SK-N-SH (cell line): ENCODE results near the gene PAWR. TPM values are rescaled to one million over a fixed set of nuclear protein-coding genes. Genes with fewer than 3 reads are reported as not detected.

ENCODE experiments used
- CTCF ChIA-PET: fragments of 300-600, 350-600 bp; formaldehyde crosslinking; extraction: SDS; loops from one replicate; lab custom pipeline; 2021; lab: Yijun Ruan, JAX
- POLR2A ChIA-PET: fragments of 350-600 bp; sonication (Branson Sonifier 250); formaldehyde crosslinking; extraction: SDS; loops from one replicate; lab custom pipeline; 2020; ENCODE audit warnings: antibody characterized with exemption, inconsistent platforms; lab: Yijun Ruan, JAX
- DNase-seq: peaks from one replicate; pipeline ENCODE4 v3.0.0; 2012
- H2AFZ ChIP-seq: fragments of 200-600 bp; sonication (generic); 2 replicates; pipeline ENCODE4 v1.8.1; 2016; ENCODE audit warnings: antibody characterized with exemption, mild to moderate bottlenecking, low read depth
- H3F3A ChIP-seq: fragments of 200-600 bp; sonication (generic); replicated peaks from 2 replicates; pipeline ENCODE3; 2016; ENCODE audit warnings: antibody characterized with exemption, mild to moderate bottlenecking; ENCODE audit not compliant: insufficient read depth
- H3K27ac ChIP-seq, 2 experiments: fragments of 200-500 bp in 1 of 2; fragments of 200-600 bp in 1 of 2; sonication (Bioruptor generic) in 1 of 2; sonication (generic), shearing (Covaris generic) in 1 of 2; 2 replicates each; pipeline versions ENCODE4 v1.5.1 to v1.6.1; 2014 to 2016; ENCODE audit warnings: low read depth in 2 of 2, inconsistent platforms in 1 of 2, low read length in 1 of 2, mild to moderate bottlenecking in 1 of 2, mixed read lengths in 1 of 2
- H3K27me3 ChIP-seq: fragments of 200-600 bp; sonication (generic), shearing (Covaris generic); 2 replicates; pipeline ENCODE4 v1.6.1; 2016; ENCODE audit warnings: mixed run types; ENCODE audit not compliant: insufficient read depth
- H3K36me3 ChIP-seq, 2 experiments: fragments of 200-500 bp in 1 of 2; fragments of 200-600 bp in 1 of 2; sonication (Bioruptor generic) in 1 of 2; sonication (generic) in 1 of 2; replicated peaks in 1 of 2; 2 replicates each; pipeline versions ENCODE3 to v1.5.1; 2014 to 2016; ENCODE audit warnings: low read length in 1 of 2, mild to moderate bottlenecking in 1 of 2; ENCODE audit not compliant: insufficient read depth in 2 of 2, control insufficient read depth in 1 of 2
- H3K4me1 ChIP-seq, 2 experiments: fragments of 200-500 bp in 1 of 2; fragments of 200-600 bp in 1 of 2; sonication (Bioruptor generic) in 1 of 2; sonication (generic), shearing (Covaris generic) in 1 of 2; 2 replicates each; pipeline versions ENCODE4 v1.5.1 to v1.6.1; 2014 to 2016; ENCODE audit warnings: low read depth in 1 of 2, low read length in 1 of 2, mixed run types in 1 of 2; ENCODE audit not compliant: insufficient read depth in 2 of 2, control insufficient read depth in 1 of 2
- H3K4me2 ChIP-seq: fragments of 200-600 bp; sonication (generic), shearing (Covaris generic); 2 replicates; pipeline ENCODE4 v1.6.1; 2017; ENCODE audit warnings: mixed run types
- H3K4me3 ChIP-seq, 2 experiments: fragments of 200-500 bp in 1 of 2; fragments of 200-600 bp in 1 of 2; sonication (Bioruptor generic) in 1 of 2; sonication (generic), shearing (Covaris generic) in 1 of 2; 2 replicates each; pipeline versions ENCODE4 v1.5.1 to v1.8.1; 2014 to 2016; ENCODE audit warnings: low read depth in 2 of 2, inconsistent platforms in 1 of 2, low read length in 1 of 2, mild to moderate bottlenecking in 1 of 2, mixed read lengths in 1 of 2, moderate library complexity in 1 of 2
- H3K79me2 ChIP-seq: fragments of 200-600 bp; sonication (generic); 2 replicates; pipeline ENCODE4 v1.8.1; 2017; ENCODE audit warnings: mild to moderate bottlenecking; ENCODE audit not compliant: insufficient read depth
- H3K9ac ChIP-seq: fragments of 200-600 bp; sonication (generic); 2 replicates; pipeline ENCODE4 v1.6.1; 2017; ENCODE audit warnings: mixed run types
- H3K9me2 ChIP-seq: fragments of 200-600 bp; sonication (generic); 2 replicates; pipeline ENCODE4 v1.6.1; 2017; ENCODE audit warnings: mixed run types
- H3K9me3 ChIP-seq: fragments of 200-600 bp; sonication (generic); 2 replicates; pipeline ENCODE4 v1.6.1; 2017; ENCODE audit warnings: mixed run types, mild to moderate bottlenecking, moderate library complexity
- H4K20me1 ChIP-seq: fragments of 200-600 bp; sonication (generic); 2 replicates; pipeline ENCODE4 v1.6.1; 2017; ENCODE audit warnings: mild to moderate bottlenecking, mixed run types; ENCODE audit not compliant: insufficient read depth
- EP300 ChIP-seq, 2 experiments: IDR thresholded peaks; 2 replicates each; pipeline versions ENCODE4 v1.4.0 to v1.6.1; 2012; ENCODE audit warnings: borderline replicate concordance in 1 of 2, low read depth in 1 of 2, low read length in 1 of 2
- FOSL2 ChIP-seq: IDR thresholded peaks from 2 replicates; pipeline ENCODE4 v1.4.0; 2012; ENCODE audit warnings: low read depth, mild to moderate bottlenecking, moderate library complexity, borderline replicate concordance
- FOXJ3 ChIP-seq: sonication (generic); formaldehyde crosslinking; IDR thresholded peaks from 2 replicates; pipeline ENCODE4 v1.5.1; 2020; ENCODE audit warnings: mild to moderate bottlenecking, missing genetic modification reagents
- FOXM1 ChIP-seq: IDR thresholded peaks from 2 replicates; pipeline ENCODE4 v1.4.0; 2012; ENCODE audit warnings: low read depth, mild to moderate bottlenecking
- GABPA ChIP-seq: IDR thresholded peaks from 2 replicates; pipeline ENCODE4 v1.4.0; 2012; ENCODE audit warnings: low read depth, mild to moderate bottlenecking
- GATA2 ChIP-seq: sonication (generic); formaldehyde crosslinking; IDR thresholded peaks from 2 replicates; pipeline ENCODE4 v1.5.0; 2020; ENCODE audit warnings: mild to moderate bottlenecking, missing genetic modification reagents
- NRF1 ChIP-seq: IDR thresholded peaks from 2 replicates; pipeline ENCODE4 v1.6.1; 2012; ENCODE audit warnings: low read depth, mild to moderate bottlenecking, low read length
- POLR2AphosphoS5 ChIP-seq: IDR thresholded peaks from 2 replicates; pipeline ENCODE4 v1.6.1; 2012; ENCODE audit warnings: low read depth, low read length
- RAD21 ChIP-seq: IDR thresholded peaks from 2 replicates; pipeline ENCODE4 v1.6.1; 2012; ENCODE audit warnings: mild to moderate bottlenecking, low read length
- RCOR1 ChIP-seq: fragments of 150-350 bp; IDR thresholded peaks from 2 replicates; pipeline ENCODE4 v1.6.1; 2017; ENCODE audit warnings: antibody characterized with exemption, low read length
- SIN3A ChIP-seq: IDR thresholded peaks from 2 replicates; pipeline ENCODE4 v1.6.1; 2012; ENCODE audit warnings: low read depth, mild to moderate bottlenecking, low read length, moderate library complexity, borderline replicate concordance
- SMC3 ChIP-seq: IDR thresholded peaks from 2 replicates; pipeline ENCODE4 v1.6.1; 2012; ENCODE audit warnings: low read depth, low read length, improper control_type of control experiment
- TAF1 ChIP-seq: IDR thresholded peaks from 2 replicates; pipeline ENCODE4 v1.6.1; 2012; ENCODE audit warnings: low read depth, mild to moderate bottlenecking, low read length, moderate library complexity, borderline replicate concordance
- TEAD4 ChIP-seq: IDR thresholded peaks from 2 replicates; pipeline ENCODE4 v1.4.0; 2012; ENCODE audit warnings: mild to moderate bottlenecking, borderline replicate concordance; ENCODE audit not compliant: insufficient read depth
- WGBS: methylation state at CpG from one replicate; pipeline ENCODE4 v1.1.6; 2017; ENCODE audit warnings: low lambda C conversion rate; 5-methylcytosine and 5-hydroxymethylcytosine counted together
- polyA plus RNA-seq, 3 experiments: library from polyadenylated mRNA; depleted of rRNA; stranded (reverse); fragments of >200 nt; gene quantifications; 2 replicates each; pipeline ENCODE4 v1.2.3, GENCODE V29; 2012
- TF ChIP-seq, protein P1 (sequence below): IDR thresholded peaks from 2 replicates; pipeline ENCODE4 v1.4.0; 2012; ENCODE audit warnings: low read depth, borderline replicate concordance
- TF ChIP-seq, protein P2 (sequence below): IDR thresholded peaks from 2 replicates; pipeline ENCODE4 v1.6.1; 2012; ENCODE audit warnings: mild to moderate bottlenecking, low read depth, low read length, moderate library complexity

PAWR gene
- polyA plus RNA-seq, 1 of the 3 experiments (the other 2 are of a cell fraction) = 1.8 TPM

DNA sequence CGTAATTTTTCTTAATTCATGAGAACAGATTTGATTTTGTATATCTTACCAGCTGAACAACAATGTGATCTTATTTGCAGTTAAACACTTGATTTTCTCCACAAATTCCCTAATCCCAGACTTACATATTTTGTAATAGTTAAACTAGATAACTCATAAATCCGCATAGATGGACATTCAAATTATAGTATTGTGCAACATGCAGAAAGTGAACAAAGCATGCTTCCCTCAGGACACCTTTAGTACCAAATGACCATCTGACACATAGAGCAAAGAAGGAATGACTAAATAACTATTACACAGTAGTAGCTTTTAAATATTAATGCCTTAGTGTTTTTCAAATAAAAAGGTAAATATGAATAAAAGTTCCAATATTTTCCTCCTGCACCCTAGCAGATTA lies 88.9 kb downstream of the PAWR start (continued):
- no peak for TF ChIP-seq RCOR1

DNA sequence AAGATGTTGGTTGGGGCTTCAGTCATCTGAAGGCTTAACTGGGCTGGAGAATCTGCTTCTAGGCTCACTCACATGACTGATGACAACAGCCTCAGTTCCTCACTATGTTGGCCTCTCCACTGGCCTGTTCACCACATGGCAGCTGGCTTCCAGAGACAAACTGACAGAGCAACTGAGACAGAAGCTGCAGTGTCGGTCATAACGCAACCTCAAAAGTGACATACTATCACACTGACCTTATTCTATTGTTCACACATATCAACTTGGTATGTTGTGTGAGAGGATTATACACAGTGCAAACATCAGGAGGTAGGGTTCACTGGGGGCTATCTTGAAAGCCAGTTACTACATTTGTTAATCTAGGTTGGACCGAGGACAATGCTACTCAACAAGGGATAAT lies 92.9 kb downstream of the PAWR start:
- Histone ChIP-seq H3K79me2 (no peaks in the 10 kb centered on the region), H3K36me3 (no peaks in the 10 kb centered on the region), H3K4me2 (no peak overlapping the region), H4K20me1 (no peaks in the 10 kb centered on the region), H3K9me3 (no peaks in the 10 kb centered on the region), H3F3A (no peaks in the 10 kb centered on the region), H3K27me3 (no peaks in the 10 kb centered on the region), H3K4me1 (no peaks in the 10 kb centered on the region), H3K9ac (no peak overlapping the region), H2AFZ (no peak overlapping the region), H3K9me2 (no peaks in the 10 kb centered on the region), H3K27ac (no peak overlapping the region), H3K4me3 (no peak overlapping the region)
- WGBS = 68% methylated on average over 3 of the region's 3 CpGs
- CTCF ChIA-PET = no interaction called here
- TF ChIP-seq SIN3A = no peak
- no peak for TF ChIP-seq SMC3
- no peak for TF ChIP-seq POLR2AphosphoS5
- no peak for TF ChIP-seq EP300 (IDR thresholded peaks at IDR 0.05; ENCODE audit: borderline replicate concordance in 1 of 2, low read depth in 1 of 2, low read length in 1 of 2)
- no peak for TF ChIP-seq TAF1
- TF ChIP-seq, protein P1, sequence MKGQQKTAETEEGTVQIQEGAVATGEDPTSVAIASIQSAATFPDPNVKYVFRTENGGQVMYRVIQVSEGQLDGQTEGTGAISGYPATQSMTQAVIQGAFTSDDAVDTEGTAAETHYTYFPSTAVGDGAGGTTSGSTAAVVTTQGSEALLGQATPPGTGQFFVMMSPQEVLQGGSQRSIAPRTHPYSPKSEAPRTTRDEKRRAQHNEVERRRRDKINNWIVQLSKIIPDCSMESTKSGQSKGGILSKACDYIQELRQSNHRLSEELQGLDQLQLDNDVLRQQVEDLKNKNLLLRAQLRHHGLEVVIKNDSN = no peak
- TF ChIP-seq GABPA = no peak
- no peak for TF ChIP-seq TEAD4
- TF ChIP-seq NRF1 = no peak
- no peak for TF ChIP-seq RCOR1
- no peak for TF ChIP-seq GATA2 (CRISPR knock-in tag)
- no peak for TF ChIP-seq FOSL2
- no peak for TF ChIP-seq RAD21
- TF ChIP-seq, protein P2, sequence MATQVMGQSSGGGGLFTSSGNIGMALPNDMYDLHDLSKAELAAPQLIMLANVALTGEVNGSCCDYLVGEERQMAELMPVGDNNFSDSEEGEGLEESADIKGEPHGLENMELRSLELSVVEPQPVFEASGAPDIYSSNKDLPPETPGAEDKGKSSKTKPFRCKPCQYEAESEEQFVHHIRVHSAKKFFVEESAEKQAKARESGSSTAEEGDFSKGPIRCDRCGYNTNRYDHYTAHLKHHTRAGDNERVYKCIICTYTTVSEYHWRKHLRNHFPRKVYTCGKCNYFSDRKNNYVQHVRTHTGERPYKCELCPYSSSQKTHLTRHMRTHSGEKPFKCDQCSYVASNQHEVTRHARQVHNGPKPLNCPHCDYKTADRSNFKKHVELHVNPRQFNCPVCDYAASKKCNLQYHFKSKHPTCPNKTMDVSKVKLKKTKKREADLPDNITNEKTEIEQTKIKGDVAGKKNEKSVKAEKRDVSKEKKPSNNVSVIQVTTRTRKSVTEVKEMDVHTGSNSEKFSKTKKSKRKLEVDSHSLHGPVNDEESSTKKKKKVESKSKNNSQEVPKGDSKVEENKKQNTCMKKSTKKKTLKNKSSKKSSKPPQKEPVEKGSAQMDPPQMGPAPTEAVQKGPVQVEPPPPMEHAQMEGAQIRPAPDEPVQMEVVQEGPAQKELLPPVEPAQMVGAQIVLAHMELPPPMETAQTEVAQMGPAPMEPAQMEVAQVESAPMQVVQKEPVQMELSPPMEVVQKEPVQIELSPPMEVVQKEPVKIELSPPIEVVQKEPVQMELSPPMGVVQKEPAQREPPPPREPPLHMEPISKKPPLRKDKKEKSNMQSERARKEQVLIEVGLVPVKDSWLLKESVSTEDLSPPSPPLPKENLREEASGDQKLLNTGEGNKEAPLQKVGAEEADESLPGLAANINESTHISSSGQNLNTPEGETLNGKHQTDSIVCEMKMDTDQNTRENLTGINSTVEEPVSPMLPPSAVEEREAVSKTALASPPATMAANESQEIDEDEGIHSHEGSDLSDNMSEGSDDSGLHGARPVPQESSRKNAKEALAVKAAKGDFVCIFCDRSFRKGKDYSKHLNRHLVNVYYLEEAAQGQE = no peak
- no peak for TF ChIP-seq FOXJ3 (CRISPR knock-in tag)
- no peak for TF ChIP-seq FOXM1
- POLR2A ChIA-PET = no interaction called here
- no peak for DNase-seq
